ENCODE data around the gene XPO6.

Gene XPO6

GRCh38 chr16:28112908-28113307 is 98.9 kb downstream of the XPO6 start:
- H3K4me3 ChIP-seq (ENCODE audit: low read length), result no peak overlapping the region

GRCh38 chr16:28110977-28111376 is 100.8 kb downstream of the XPO6 start:
- H3K4me1 ChIP-seq (ENCODE audit: control insufficient read depth, insufficient read depth, low read length), result no peaks in the 10 kb centered on the region
- H3K4me3 ChIP-seq (ENCODE audit: low read length), result no peak overlapping the region
- no peak overlapping the region for H3K9ac ChIP-seq (ENCODE audit: low read length)
- H3K27me3 ChIP-seq (ENCODE audit: control insufficient read depth, insufficient read depth, low read length), result no peaks in the 10 kb centered on the region
- H3K36me3 ChIP-seq (ENCODE audit: control insufficient read depth, insufficient read depth, low read length), result peaks cover 17% of the 10 kb centered on the region
- no peaks in the 10 kb centered on the region for H3K9me3 ChIP-seq (ENCODE audit: control insufficient read depth, low read length)

More at GRCh38 chr16:28112908-28113307, 98.9 kb downstream of the XPO6 start:
- H3K27me3 ChIP-seq (ENCODE audit: control insufficient read depth, insufficient read depth, low read length), result no peaks in the 10 kb centered on the region
- no peak overlapping the region for H3K9ac ChIP-seq (ENCODE audit: low read length)
- no peaks in the 10 kb centered on the region for H3K9me3 ChIP-seq (ENCODE audit: control insufficient read depth, low read length)
- peaks cover 9% of the 10 kb centered on the region for H3K36me3 ChIP-seq (ENCODE audit: control insufficient read depth, insufficient read depth, low read length)
- no peaks in the 10 kb centered on the region for H3K4me1 ChIP-seq (ENCODE audit: control insufficient read depth, insufficient read depth, low read length)

- H3K9ac ChIP-seq (ENCODE audit: low read length), result no peak overlapping the region
- H3K4me1 ChIP-seq (ENCODE audit: control insufficient read depth, insufficient read depth, low read length), result no peaks in the 10 kb centered on the region
- H3K36me3 ChIP-seq (ENCODE audit: control insufficient read depth, insufficient read depth, low read length), result peaks cover 20% of the 10 kb centered on the region
- H3K4me3 ChIP-seq (ENCODE audit: low read length), result no peak overlapping the region
- H3K27me3 ChIP-seq (ENCODE audit: control insufficient read depth, insufficient read depth, low read length), result no peaks in the 10 kb centered on the region
- H3K9me3 ChIP-seq (ENCODE audit: control insufficient read depth, low read length), result no peaks in the 10 kb centered on the region
Observed at GRCh38 chr16:28110479-28110878, 101.3 kb downstream of the XPO6 start.

- no peaks in the 10 kb centered on the region for H3K4me1 ChIP-seq (ENCODE audit: control insufficient read depth, insufficient read depth, low read length)
- no peaks in the 10 kb centered on the region for H3K27me3 ChIP-seq (ENCODE audit: control insufficient read depth, insufficient read depth, low read length)
- H3K4me3 ChIP-seq (ENCODE audit: low read length), result no peak overlapping the region
- H3K36me3 ChIP-seq (ENCODE audit: control insufficient read depth, insufficient read depth, low read length), result peaks cover 20% of the 10 kb centered on the region
- no peaks in the 10 kb centered on the region for H3K9me3 ChIP-seq (ENCODE audit: control insufficient read depth, low read length)
- H3K9ac ChIP-seq (ENCODE audit: low read length), result no peak overlapping the region
Observed at GRCh38 chr16:28110074-28110473, 101.7 kb downstream of the XPO6 start.

- no peak overlapping the region for H3K9ac ChIP-seq (ENCODE audit: low read length)
- no peaks in the 10 kb centered on the region for H3K4me1 ChIP-seq (ENCODE audit: control insufficient read depth, insufficient read depth, low read length)
- H3K36me3 ChIP-seq (ENCODE audit: control insufficient read depth, insufficient read depth, low read length), result peaks cover 25% of the 10 kb centered on the region
- no peaks in the 10 kb centered on the region for H3K9me3 ChIP-seq (ENCODE audit: control insufficient read depth, low read length)
- H3K27me3 ChIP-seq (ENCODE audit: control insufficient read depth, insufficient read depth, low read length), result no peaks in the 10 kb centered on the region
- H3K4me3 ChIP-seq (ENCODE audit: low read length), result no peak overlapping the region
Observed at GRCh38 chr16:28108590-28109247, 103.0 kb downstream of the XPO6 start.

- Histone ChIP-seq H3K4me1 (ENCODE audit: control insufficient read depth, insufficient read depth, low read length) (no peaks in the 10 kb centered on the region), H3K9me3 (ENCODE audit: control insufficient read depth, low read length) (no peaks in the 10 kb centered on the region), H3K36me3 (ENCODE audit: control insufficient read depth, insufficient read depth, low read length) (peaks cover 29% of the 10 kb centered on the region), H3K27me3 (ENCODE audit: control insufficient read depth, insufficient read depth, low read length) (no peaks in the 10 kb centered on the region), H3K4me3 (ENCODE audit: low read length) (no peak overlapping the region), H3K9ac (ENCODE audit: low read length) (no peak overlapping the region)
Observed at GRCh38 chr16:28107232-28107631, 104.5 kb downstream of the XPO6 start.

- H3K9ac ChIP-seq (ENCODE audit: low read length), result no peak overlapping the region
- H3K4me1 ChIP-seq (ENCODE audit: control insufficient read depth, insufficient read depth, low read length), result no peaks in the 10 kb centered on the region
- peaks cover 27% of the 10 kb centered on the region for H3K36me3 ChIP-seq (ENCODE audit: control insufficient read depth, insufficient read depth, low read length)
- no peaks in the 10 kb centered on the region for H3K27me3 ChIP-seq (ENCODE audit: control insufficient read depth, insufficient read depth, low read length)
- H3K4me3 ChIP-seq (ENCODE audit: low read length), result no peak overlapping the region
- H3K9me3 ChIP-seq (ENCODE audit: control insufficient read depth, low read length), result no peaks in the 10 kb centered on the region
Observed at GRCh38 chr16:28106467-28107215, 105.1 kb downstream of the XPO6 start.

- H3K27me3 ChIP-seq (ENCODE audit: control insufficient read depth, insufficient read depth, low read length), result no peaks in the 10 kb centered on the region
- no peaks in the 10 kb centered on the region for H3K9me3 ChIP-seq (ENCODE audit: control insufficient read depth, low read length)
- no peak overlapping the region for H3K9ac ChIP-seq (ENCODE audit: low read length)
- no peak overlapping the region for H3K4me3 ChIP-seq (ENCODE audit: low read length)
- H3K4me1 ChIP-seq (ENCODE audit: control insufficient read depth, insufficient read depth, low read length), result no peaks in the 10 kb centered on the region
- H3K36me3 ChIP-seq (ENCODE audit: control insufficient read depth, insufficient read depth, low read length), result peaks cover 33% of the 10 kb centered on the region
Observed at GRCh38 chr16:28105954-28106353, 105.8 kb downstream of the XPO6 start.

GRCh38 chr16:28105297-28105696 is 106.5 kb downstream of the XPO6 start:
- Histone ChIP-seq H3K27me3 (ENCODE audit: control insufficient read depth, insufficient read depth, low read length) (no peaks in the 10 kb centered on the region), H3K4me1 (ENCODE audit: control insufficient read depth, insufficient read depth, low read length) (no peaks in the 10 kb centered on the region), H3K9ac (ENCODE audit: low read length) (no peak overlapping the region), H3K9me3 (ENCODE audit: control insufficient read depth, low read length) (no peaks in the 10 kb centered on the region), H3K4me3 (ENCODE audit: low read length) (no peak overlapping the region), H3K36me3 (ENCODE audit: control insufficient read depth, insufficient read depth, low read length) (peaks cover 33% of the 10 kb centered on the region)

GRCh38 chr16:28104404-28104803 is 107.4 kb downstream of the XPO6 start:
- Histone ChIP-seq H3K27me3 (ENCODE audit: control insufficient read depth, insufficient read depth, low read length) (no peaks in the 10 kb centered on the region), H3K36me3 (ENCODE audit: control insufficient read depth, insufficient read depth, low read length) (peaks cover 33% of the 10 kb centered on the region), H3K9ac (ENCODE audit: low read length) (no peak overlapping the region)

GRCh38 chr16:28103516-28104170 is 108.1 kb downstream of the XPO6 start:
- Histone ChIP-seq H3K4me3 (ENCODE audit: low read length) (no peak overlapping the region), H3K9me3 (ENCODE audit: control insufficient read depth, low read length) (no peaks in the 10 kb centered on the region), H3K36me3 (ENCODE audit: control insufficient read depth, insufficient read depth, low read length) (peaks cover 37% of the 10 kb centered on the region), H3K4me1 (ENCODE audit: control insufficient read depth, insufficient read depth, low read length) (no peaks in the 10 kb centered on the region), H3K9ac (ENCODE audit: low read length) (no peak overlapping the region), H3K27me3 (ENCODE audit: control insufficient read depth, insufficient read depth, low read length) (no peaks in the 10 kb centered on the region)

More at GRCh38 chr16:28104404-28104803, 107.4 kb downstream of the XPO6 start:
- Histone ChIP-seq H3K4me1 (ENCODE audit: control insufficient read depth, insufficient read depth, low read length) (no peaks in the 10 kb centered on the region), H3K9me3 (ENCODE audit: control insufficient read depth, low read length) (no peaks in the 10 kb centered on the region), H3K4me3 (ENCODE audit: low read length) (no peak overlapping the region)

- Histone ChIP-seq H3K36me3 (ENCODE audit: control insufficient read depth, insufficient read depth, low read length) (peaks cover 27% of the 10 kb centered on the region), H3K27me3 (ENCODE audit: control insufficient read depth, insufficient read depth, low read length) (no peaks in the 10 kb centered on the region), H3K4me1 (ENCODE audit: control insufficient read depth, insufficient read depth, low read length) (no peaks in the 10 kb centered on the region), H3K4me3 (ENCODE audit: low read length) (no peak overlapping the region), H3K9ac (ENCODE audit: low read length) (no peak overlapping the region), H3K9me3 (ENCODE audit: control insufficient read depth, low read length) (no peaks in the 10 kb centered on the region)
Observed at GRCh38 chr16:28101533-28101890, 110.3 kb downstream of the XPO6 start.
